Pancreas (tissue), 10 donors: ENCODE results near the gene HDAC4. TPM values are rescaled to one million over a fixed set of nuclear protein-coding genes. Genes with fewer than 3 reads are reported as not detected.

Source experiments
- ATAC-seq, 4 donors: fragments of 200-7000 bp; cut with Tn5 transposase; one replicate each; pipeline versions ENCODE4 v1.8.0 to v1.9.1; 2020; ENCODE audit warnings: mild to moderate bottlenecking in 4 of 4, moderate library complexity in 4 of 4
- DNase-seq, 6 donors: peaks; one replicate each; pipeline ENCODE4 v3.0.0-alpha.2; 2020
- FAIRE-seq: peaks from 2 replicates; lab custom pipeline; 2012; peaks lifted over from hg19 to GRCh38; lab: Jason Lieb, UNC
- H3K27ac ChIP-seq, 4 donors: fragments of 200-600 bp; sonication (generic); 1 replicate in 3 of 4; 2 replicates in 1 of 4; pipeline versions ENCODE4 v1.5.0 to v1.8.0; 2020
- H3K27me3 ChIP-seq, 4 donors: fragments of 200-600 bp; one replicate each; pipeline ENCODE4 v1.8.0; 2021
- H3K36me3 ChIP-seq, 3 donors: fragments of 200-600 bp; sonication (generic) in 1 of 3; one replicate each; pipeline versions ENCODE4 v1.5.0 to v1.8.0; 2020 to 2021
- H3K4me1 ChIP-seq, 3 donors: fragments of 200-600 bp; one replicate each; pipeline ENCODE4 v1.8.0; 2021
- H3K4me3 ChIP-seq, 4 donors: fragments of 200-600 bp; sonication (generic) in 2 of 4; one replicate each; pipeline versions ENCODE4 v1.5.0 to v1.8.0; 2020 to 2021
- H3K9me3 ChIP-seq, 4 donors: fragments of 200-600 bp; one replicate each; pipeline ENCODE4 v1.8.0; 2021
- CTCF ChIP-seq, 4 donors: fragments of 200-600 bp; sonication (generic) in 3 of 4; IDR thresholded peaks; one replicate each; pipeline versions ENCODE4 v1.5.0 to v1.8.0; 2021; ENCODE audit warnings: antibody characterized with exemption in 4 of 4
- WGBS, 2 donors: extraction: QIAGEN DNeasy Blood & Tissue Kit; methylation state at CpG; one replicate each; pipeline ENCODE4 v1.1.7; 2013; 5-methylcytosine and 5-hydroxymethylcytosine counted together
- intact Hi-C, 3 donors: fragments of 100-400 bp; cut with DNase I; formaldehyde crosslinking; loops; one replicate each; pipeline versions ENCODE4 v1.11.1 to v1.14.2; 2022
- polyA plus RNA-seq, 2 donors: library from polyadenylated mRNA; stranded (reverse); fragments of 200-250 nt; gene quantifications; one replicate each; pipeline ENCODE4 v1.2.3, GENCODE V29; 2013
- total RNA-seq, 6 donors: library from RNA; stranded (reverse); fragmentation: NEBNext Ultra II Directional in 4 of 6; extraction: Animal tissue kit (Norgen Biotek cat#: 25700) in 4 of 6; gene quantifications; one replicate each; pipeline versions ENCODE4 v1.2.1 to v1.2.4, GENCODE V29; 2021 to 2023
- donor health status: healthy with polysubstance abuse.
- donor health status: DM: no; HTN: no; CAD: no; lungs with moderate emphysema.
- donor health status: DM: no; HTN: no; CAD: no.
- donor health status: control.
- donor health status: control.
- donor health status: Bipolar disorder and iron deficiency.
- donor health status: DM: yes; HTN: yes; CAD: no.
- donor health status: DM: no; HTN: no; CAD: no.
- donor health status: DM: no; HTN: no; CAD: no.
- donor health status: DM: yes; HTN: yes; CAD: no.

The HDAC4 gene
- total and polyA plus RNA-seq, 8 donors: 8.2 to 31.8 (median 16.6) TPM

- ATAC-seq: no peak
- no peak for DNase-seq
- WGBS, 2 donors: 71 to 74% methylated on average over 12 of the region's 12 CpGs
- Histone ChIP-seq H3K9me3 (no peaks in the 10 kb centered on the region), H3K4me1 (no peaks in the 10 kb centered on the region), H3K27ac (no peak overlapping the region), H3K4me3 (no peak overlapping the region), H3K36me3 (no peaks in the 10 kb centered on the region), H3K27me3 (no peaks in the 10 kb centered on the region)
- TF ChIP-seq CTCF (IDR thresholded peaks at IDR 0.05): no peak
- intact Hi-C loops: no loop called here
- FAIRE-seq: no peak
Measured at GRCh38 chr2:239017491-239018098, 383.2 kb downstream of the HDAC4 start.

GRCh38 chr2:239015901-239016675 is 384.7 kb downstream of the HDAC4 start:
- FAIRE-seq (no peak), ATAC-seq (no peak), DNase-seq (no peak)

GRCh38 chr2:239015218-239015900 is 385.5 kb downstream of the HDAC4 start:
- FAIRE-seq (no peak), ATAC-seq (no peak), DNase-seq (no peak)
- H3K9me3 ChIP-seq: no peaks in the 10 kb centered on the region
- intact Hi-C loops: no loop called here
- no peaks in the 10 kb centered on the region for H3K4me1 ChIP-seq
- TF ChIP-seq CTCF (IDR thresholded peaks at IDR 0.05): no peak
- H3K4me3 ChIP-seq: no peak overlapping the region
- no peaks in the 10 kb centered on the region for H3K36me3 ChIP-seq
- no peaks in the 10 kb centered on the region for H3K27me3 ChIP-seq
- no peak overlapping the region for H3K27ac ChIP-seq
- WGBS, 2 donors: 62 to 76% methylated on average over 25 of the region's 25 CpGs

More at GRCh38 chr2:239015901-239016675, 384.7 kb downstream of the HDAC4 start:
- Histone ChIP-seq H3K36me3 (no peaks in the 10 kb centered on the region), H3K27me3 (no peaks in the 10 kb centered on the region), H3K9me3 (no peaks in the 10 kb centered on the region), H3K4me3 (no peak overlapping the region), H3K27ac (no peak overlapping the region), H3K4me1 (no peaks in the 10 kb centered on the region)
- no peak for TF ChIP-seq CTCF (IDR thresholded peaks at IDR 0.05)
- WGBS, 2 donors: 45 to 48% methylated on average over 19 of the region's 19 CpGs
- intact Hi-C loops: no loop called here

GRCh38 chr2:239014458-239015217 is 386.2 kb downstream of the HDAC4 start:
- FAIRE-seq (no peak), DNase-seq (no peak), ATAC-seq (no peak)
- H3K27ac ChIP-seq: no peak overlapping the region
- TF ChIP-seq CTCF (IDR thresholded peaks at IDR 0.05): no peak
- no peaks in the 10 kb centered on the region for H3K9me3 ChIP-seq
- intact Hi-C loops: no loop called here
- no peaks in the 10 kb centered on the region for H3K4me1 ChIP-seq
- no peaks in the 10 kb centered on the region for H3K36me3 ChIP-seq
- H3K4me3 ChIP-seq: no peak overlapping the region
- H3K27me3 ChIP-seq: no peaks in the 10 kb centered on the region
- WGBS, 2 donors: 52 to 64% methylated on average over 9 of the region's 9 CpGs
